ENCODE results near the gene FLRT1. TPM values are rescaled to one million over a fixed set of nuclear protein-coding genes. Genes with fewer than 3 reads are reported as not detected.

FLRT1 gene
- total RNA-seq, 3 donors from 2014 or later: not detected

GRCh38 chr11:63993100-63993499 is 42.6 kb upstream of the FLRT1 start:
- H3K27me3 ChIP-seq: no peaks in the 10 kb centered on the region
- no peaks in the 10 kb centered on the region for H3K9me3 ChIP-seq
- H3K4me1 ChIP-seq: no peaks in the 10 kb centered on the region
- no peak overlapping the region for H3K27ac ChIP-seq
- no peak for DNase-seq (ENCODE audit: low spot score in 2 of 2)
- TF ChIP-seq CTCF (IDR thresholded peaks at IDR 0.05) (no peak), POLR2AphosphoS5 (IDR thresholded peaks at IDR 0.05) (no peak)
- intact Hi-C loops (cut with DNase I; ENCODE audit: low total_unique reads): no loop called here
- no peak overlapping the region for H3K4me3 ChIP-seq
- H3K36me3 ChIP-seq: no peaks in the 10 kb centered on the region

- TF ChIP-seq POLR2A (IDR thresholded peaks at IDR 0.05) (no peak), CTCF (IDR thresholded peaks at IDR 0.05) (no peak), POLR2AphosphoS5 (IDR thresholded peaks at IDR 0.05) (no peak)
- Histone ChIP-seq H3K9me3 (no peaks in the 10 kb centered on the region), H3K36me3 (no peaks in the 10 kb centered on the region), H3K27me3 (no peaks in the 10 kb centered on the region), H3K4me1 (peaks cover 2 to 4% of the 10 kb centered on the region in 2 donors), H3K4me3 (no peak overlapping the region), H3K27ac (no peak overlapping the region)
- intact Hi-C loops (cut with DNase I; ENCODE audit: low total_unique reads): no loop called here
- no peak for DNase-seq (ENCODE audit: low spot score in 2 of 2)
These were observed 41.7 kb upstream of the FLRT1 start for GRCh38 chr11:63993993-63994392.

- no peak overlapping the region for H3K4me3 ChIP-seq
- no peaks in the 10 kb centered on the region for H3K9me3 ChIP-seq
- H3K4me1 ChIP-seq: peaks cover 15 to 17% of the 10 kb centered on the region in 2 donors
- no peaks in the 10 kb centered on the region for H3K27me3 ChIP-seq
- H3K27ac ChIP-seq: no peak overlapping the region
- TF ChIP-seq POLR2A (IDR thresholded peaks at IDR 0.05): no peak
- no peak for TF ChIP-seq CTCF (IDR thresholded peaks at IDR 0.05)
- no peak for TF ChIP-seq POLR2AphosphoS5 (IDR thresholded peaks at IDR 0.05)
- intact Hi-C loops (cut with DNase I; ENCODE audit: low total_unique reads): loop anchor here (5.0 kb wide), 1 partner anchor 151 kb away; no protein-coding TSS in a partner anchor
- no peak for DNase-seq (ENCODE audit: low spot score in 2 of 2)
- H3K36me3 ChIP-seq: no peaks in the 10 kb centered on the region
These were observed 39.2 kb upstream of the FLRT1 start for GRCh38 chr11:63996512-63996911.

- Histone ChIP-seq H3K36me3 (no peaks in the 10 kb centered on the region), H3K27ac (no peak overlapping the region), H3K4me1 (peaks cover 15 to 17% of the 10 kb centered on the region in 2 donors), H3K27me3 (no peaks in the 10 kb centered on the region), H3K9me3 (no peaks in the 10 kb centered on the region), H3K4me3 (no peak overlapping the region)
- no peak for DNase-seq (ENCODE audit: low spot score in 2 of 2)
- intact Hi-C loops (cut with DNase I; ENCODE audit: low total_unique reads): loop anchor here (5.0 kb wide), 1 partner anchor 150 kb away; no protein-coding TSS in a partner anchor
- no peak for TF ChIP-seq POLR2AphosphoS5 (IDR thresholded peaks at IDR 0.05)
- TF ChIP-seq POLR2A (IDR thresholded peaks at IDR 0.05): no peak
- no peak for TF ChIP-seq CTCF (IDR thresholded peaks at IDR 0.05)
These were observed 38.5 kb upstream of the FLRT1 start for GRCh38 chr11:63997104-63997700.

- peaks cover 15 to 17% of the 10 kb centered on the region in 2 donors for H3K4me1 ChIP-seq
- H3K9me3 ChIP-seq: no peaks in the 10 kb centered on the region
- TF ChIP-seq POLR2AphosphoS5 (IDR thresholded peaks at IDR 0.05) (no peak), POLR2A (IDR thresholded peaks at IDR 0.05) (no peak), CTCF (IDR thresholded peaks at IDR 0.05) (no peak)
- no peak for DNase-seq (ENCODE audit: low spot score in 2 of 2)
- H3K27me3 ChIP-seq: no peaks in the 10 kb centered on the region
- no peak overlapping the region for H3K4me3 ChIP-seq
- intact Hi-C loops (cut with DNase I; ENCODE audit: low total_unique reads): loop anchor here (5.0 kb wide), 1 partner anchor 149 kb away; no protein-coding TSS in a partner anchor
- H3K36me3 ChIP-seq: no peaks in the 10 kb centered on the region
- H3K27ac ChIP-seq: no peak overlapping the region
These were observed 37.9 kb upstream of the FLRT1 start for GRCh38 chr11:63997801-63998337.
